DMS 273 treated with DMSO at 0.1 percent for 48 hours (cell line): ENCODE results near the gene RGS19.
A peak's percentile ranks its signal among the peaks of the same experiment; 100 is the strongest.

ENCODE experiments used
- DNase-seq: peaks from one replicate; lab custom pipeline; 2025; lab: John Stamatoyannopoulos, UW

RGS19 gene

GRCh38 chr20:64048402-64049044 lies 30.8 kb downstream of the RGS19 start:
- no peak for DNase-seq

GRCh38 chr20:64047968-64048401 lies 31.3 kb downstream of the RGS19 start:
- DNase-seq, result no peak

- DNase-seq, result no peak
These were observed 32.3 kb downstream of the RGS19 start for GRCh38 chr20:64047046-64047389.

- DNase-seq, result no peak
These were observed 33.8 kb downstream of the RGS19 start for GRCh38 chr20:64045346-64046011.

GRCh38 chr20:64044484-64045247 lies 34.7 kb downstream of the RGS19 start:
- peak; percentile 37 for DNase-seq

GRCh38 chr20:64043768-64044167 lies 35.5 kb downstream of the RGS19 start:
- DNase-seq, result no peak

- DNase-seq, result no peak
These were observed 37.1 kb downstream of the RGS19 start for GRCh38 chr20:64042054-64042781.

- no peak for DNase-seq
These were observed 37.6 kb downstream of the RGS19 start for GRCh38 chr20:64041781-64042053.

GRCh38 chr20:64041040-64041780 lies 38.1 kb downstream of the RGS19 start:
- DNase-seq, result peak; percentile 76

- no peak for DNase-seq
These were observed 38.9 kb downstream of the RGS19 start for GRCh38 chr20:64040231-64041039.

GRCh38 chr20:64039293-64040160 lies 39.8 kb downstream of the RGS19 start:
- DNase-seq, result no peak

- DNase-seq, result no peak
These were observed 40.6 kb downstream of the RGS19 start for GRCh38 chr20:64038565-64039292.

GRCh38 chr20:64038224-64038564 lies 41.1 kb downstream of the RGS19 start:
- no peak for DNase-seq

- DNase-seq, result no peak
These were observed 41.7 kb downstream of the RGS19 start for GRCh38 chr20:64037498-64038213.

GRCh38 chr20:64037199-64037497 lies 42.2 kb downstream of the RGS19 start:
- DNase-seq, result no peak

GRCh38 chr20:64036346-64037198 lies 42.7 kb downstream of the RGS19 start:
- DNase-seq, result no peak

GRCh38 chr20:64035933-64036345 lies 43.4 kb downstream of the RGS19 start, which contains the start of gene C20orf204:
Gene C20orf204, plus strand, starts transcription at chr20:64036182. Its CDS starts 142 bp downstream, at chr20:64036324.
- DNase-seq, result no peak
